Smooth muscle cell (in vitro differentiated cells): Measurements from ENCODE around the gene HBA2. TPM values are rescaled to one million over a fixed set of nuclear protein-coding genes. Genes with fewer than 3 reads are reported as not detected.
A peak's percentile ranks its signal among the peaks of the same experiment; 100 is the strongest.
"Not testable (repeated sequence)": the region's sequence is repeated elsewhere in the genome, so short reads cannot be mapped to it uniquely, and the experiment has no call there.

Source experiments
- DNase-seq: peaks from one replicate; lab custom pipeline; 2025; ENCODE audit not compliant: unreplicated experiment; lab: John Stamatoyannopoulos, UW
- H2AFZ ChIP-seq: fragments of 200-600 bp; sonication (generic); 2 replicates; pipeline ENCODE4 v1.6.0; 2016; ENCODE audit warnings: antibody characterized with exemption, low read depth, mild to moderate bottlenecking
- H3F3A ChIP-seq: fragments of 200-600 bp; sonication (generic); 2 replicates; pipeline ENCODE4 v1.6.0; 2017; ENCODE audit warnings: antibody characterized with exemption, low read depth
- H3K27ac ChIP-seq: fragments of 200-600 bp; sonication (generic); 2 replicates; pipeline ENCODE4 v1.5.1; 2016; ENCODE audit warnings: low read depth, mild to moderate bottlenecking
- H3K27me3 ChIP-seq: fragments of 200-600 bp; sonication (generic); 2 replicates; pipeline ENCODE4 v1.6.1; 2016; ENCODE audit warnings: low read depth, mild to moderate bottlenecking
- H3K36me3 ChIP-seq: fragments of 200-600 bp; sonication (generic); 2 replicates; pipeline ENCODE4 v1.5.1; 2016; ENCODE audit warnings: low read depth
- H3K4me1 ChIP-seq: fragments of 200-600 bp; sonication (generic); 2 replicates; pipeline ENCODE4 v1.5.1; 2016; ENCODE audit warnings: low read depth
- H3K4me2 ChIP-seq: fragments of 200-600 bp; sonication (generic); 2 replicates; pipeline ENCODE4 v1.6.0; 2016; ENCODE audit warnings: mild to moderate bottlenecking
- H3K4me3 ChIP-seq: fragments of 200-600 bp; sonication (generic); 2 replicates; pipeline ENCODE4 v1.5.1; 2016; ENCODE audit warnings: mild to moderate bottlenecking
- H3K79me2 ChIP-seq: fragments of 200-600 bp; sonication (generic); 2 replicates; pipeline ENCODE4 v1.6.0; 2016; ENCODE audit warnings: low read depth, mild to moderate bottlenecking
- H3K9ac ChIP-seq: fragments of 200-600 bp; sonication (generic); 2 replicates; pipeline ENCODE4 v1.6.0; 2016; ENCODE audit warnings: low read depth
- H3K9me3 ChIP-seq: fragments of 200-600 bp; sonication (generic); replicated peaks from 2 replicates; pipeline ENCODE4 v1.5.1; 2016; ENCODE audit warnings: low read depth
- H4K20me1 ChIP-seq: fragments of 200-600 bp; sonication (generic); 2 replicates; pipeline ENCODE4 v1.6.0; 2016; ENCODE audit warnings: low read depth
- CTCF ChIP-seq: fragments of 200-600 bp; sonication (generic); IDR thresholded peaks from 2 replicates; pipeline ENCODE4 v1.5.1; 2017; ENCODE audit warnings: borderline replicate concordance, mild to moderate bottlenecking, antibody characterized with exemption; ENCODE audit not compliant: insufficient read depth, poor library complexity, severe bottlenecking
- WGBS: methylation state at CpG from one replicate; pipeline ENCODE4 v1.1.7; 2016; ENCODE audit warnings: low lambda C conversion rate; 5-methylcytosine and 5-hydroxymethylcytosine counted together
- polyA plus RNA-seq: library from polyadenylated mRNA; unstranded; fragments of >200 nt; fragmentation: Nextera tagmentation; extraction: Ambion mirVana; gene quantifications from 2 replicates; pipeline ENCODE4 v1.2.1, GENCODE V29; 2016
- total RNA-seq: library from RNA; depleted of rRNA; stranded (reverse); fragments of >200 nt; gene quantifications from 2 replicates; pipeline ENCODE4 v1.2.3, GENCODE V29; 2014

Gene HBA2
- total and polyA plus RNA-seq, 2 experiments from 2014 or later = not detected

DNA sequence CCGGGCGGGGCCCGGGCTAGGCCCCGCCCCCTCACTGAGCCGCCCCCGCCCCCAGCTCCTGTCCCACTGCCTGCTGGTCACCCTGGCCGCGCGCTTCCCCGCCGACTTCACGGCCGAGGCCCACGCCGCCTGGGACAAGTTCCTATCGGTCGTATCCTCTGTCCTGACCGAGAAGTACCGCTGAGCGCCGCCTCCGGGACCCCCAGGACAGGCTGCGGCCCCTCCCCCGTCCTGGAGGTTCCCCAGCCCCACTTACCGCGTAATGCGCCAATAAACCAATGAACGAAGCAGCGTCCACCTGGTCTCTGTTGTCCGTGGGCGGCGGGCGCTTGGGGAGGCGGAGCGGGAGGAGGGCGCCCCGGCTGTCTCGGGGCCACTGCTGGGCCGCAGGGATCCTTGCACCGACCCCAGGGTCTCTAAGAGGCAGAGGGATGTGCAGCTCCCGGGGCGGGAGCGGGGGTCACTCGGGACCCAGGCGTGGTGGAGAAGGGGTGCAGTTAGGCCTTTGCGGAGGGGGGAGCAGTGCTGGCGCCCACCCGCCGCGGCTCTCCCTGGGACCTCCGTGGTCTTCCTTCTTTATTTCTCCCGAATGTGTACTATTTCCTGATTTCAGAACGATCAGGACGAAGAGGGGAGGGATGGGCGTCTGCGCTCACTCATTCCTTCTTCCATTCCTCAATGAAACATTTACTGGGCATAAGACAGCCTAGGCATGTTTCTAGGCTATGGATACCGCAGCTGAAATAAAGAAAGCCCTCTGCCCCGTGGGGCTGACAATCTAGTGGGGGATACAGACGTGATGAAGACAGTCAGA, 18.3 kb upstream of the HBA2 start:
- Histone ChIP-seq H3K9me3 (no peaks in the 10 kb centered on the region), H3K79me2 (no peaks in the 10 kb centered on the region), H3K9ac (no peak overlapping the region), H3K4me2 (peak overlapping the region; percentile 97), H3K27me3 (peaks cover 44% of the 10 kb centered on the region), H3K4me1 (peaks cover 8% of the 10 kb centered on the region), H3K36me3 (no peaks in the 10 kb centered on the region), H3K27ac (no peak overlapping the region), H3K4me3 (peak overlapping the region; percentile 68), H3F3A (no peaks in the 10 kb centered on the region), H2AFZ (peak overlapping the region; percentile 97), H4K20me1 (no peaks in the 10 kb centered on the region)
- no peak for TF ChIP-seq CTCF
- 5% methylated on average over 39 of the region's 59 CpGs for WGBS
- no peak for DNase-seq

- Histone ChIP-seq H4K20me1 (no peaks in the 10 kb centered on the region), H3F3A (no peaks in the 10 kb centered on the region), H3K9ac (no peak overlapping the region), H2AFZ (peak overlapping the region; percentile 97), H3K4me2 (peak overlapping the region; percentile 97), H3K36me3 (no peaks in the 10 kb centered on the region), H3K4me3 (peak overlapping the region; percentile 68), H3K27ac (no peak overlapping the region), H3K9me3 (no peaks in the 10 kb centered on the region), H3K4me1 (peaks cover 8% of the 10 kb centered on the region), H3K27me3 (peaks cover 46% of the 10 kb centered on the region), H3K79me2 (no peaks in the 10 kb centered on the region)
- TF ChIP-seq CTCF = no peak
- DNase-seq = no peak
- 79% methylated on average over 7 of the region's 7 CpGs for WGBS
Measured at GRCh38 chr16:155031-155398, 17.7 kb upstream of the HBA2 start.

GRCh38 chr16:159136-159849, 13.4 kb upstream of the HBA2 start:
- Histone ChIP-seq H3K79me2 (no peaks in the 10 kb centered on the region), H3K27ac (no peak overlapping the region), H3K4me3 (no peak overlapping the region), H3K9ac (no peak overlapping the region), H2AFZ (no peak overlapping the region), H4K20me1 (no peaks in the 10 kb centered on the region), H3K4me1 (peaks cover 8% of the 10 kb centered on the region), H3K9me3 (no peaks in the 10 kb centered on the region), H3K36me3 (no peaks in the 10 kb centered on the region), H3K27me3 (peaks cover 61% of the 10 kb centered on the region), H3F3A (no peaks in the 10 kb centered on the region), H3K4me2 (no peak overlapping the region)
- WGBS = 58% methylated on average over 6 of the region's 6 CpGs
- TF ChIP-seq CTCF = no peak
- no peak for DNase-seq

DNA sequence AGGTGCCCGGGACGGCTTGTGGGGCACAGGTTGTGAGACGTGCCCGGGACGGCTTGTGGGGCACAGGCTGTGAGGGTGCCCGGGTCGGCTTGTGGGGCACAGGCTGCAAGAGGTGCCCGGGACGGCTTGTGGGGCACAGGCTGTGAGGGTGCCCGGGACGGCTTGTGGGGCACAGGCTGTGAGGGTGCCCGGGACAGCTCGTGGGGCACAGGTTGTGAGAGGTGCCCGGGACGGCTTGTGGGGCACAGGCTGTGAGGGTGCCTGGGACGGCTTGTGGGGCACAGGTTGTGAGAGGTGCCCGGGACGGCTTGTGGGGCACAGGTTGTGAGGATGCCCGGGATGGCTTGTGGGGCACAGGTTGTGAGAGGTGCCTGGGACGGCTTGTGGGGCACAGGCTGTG, 12.4 kb upstream of the HBA2 start:
- not testable (repeated sequence) for H3K9ac ChIP-seq, H4K20me1 ChIP-seq, H3K9me3 ChIP-seq, H3K4me3 ChIP-seq, DNase-seq, H3K27ac ChIP-seq, H3K79me2 ChIP-seq, H3K4me2 ChIP-seq, H3K4me1 ChIP-seq, H2AFZ ChIP-seq, H3F3A ChIP-seq, H3K36me3 ChIP-seq
- 76% methylated on average over 17 of the region's 20 CpGs for WGBS
- H3K27me3 ChIP-seq = peaks cover 56% of the 10 kb centered on the region
